PC-9 (cell line): Measurements from ENCODE around the gene OLFML1. TPM values are rescaled to one million over a fixed set of nuclear protein-coding genes. Genes with fewer than 3 reads are reported as not detected.

ENCODE experiments used
- BruUV-seq: library from RNA; stranded (reverse); fragments of 400-500 nt; replicated peaks from 2 replicates; lab custom pipeline; 2021; lab: Mats Ljungman, UMichigan
- CTCF ChIA-PET: fragments of 300-600 bp; sonication (Branson Sonifier 250); formaldehyde crosslinking; loops from one replicate; lab custom pipeline; 2022; ENCODE audit warnings: antibody characterized with exemption; lab: Charles Lee
- POLR2A ChIA-PET: fragments of 300-600 bp; sonication (Branson Sonifier 250); formaldehyde crosslinking; loops from one replicate; lab custom pipeline; 2022; ENCODE audit warnings: antibody characterized with exemption; ENCODE audit not compliant: unreplicated experiment; lab: Charles Lee
- DNase-seq, 2 experiments: peaks; one replicate each; pipeline versions ENCODE4 v3.0.0 to v3.0.0-alpha.2; 2015 to 2022; ENCODE audit warnings: mixed read lengths in 1 of 2
- H2AFZ ChIP-seq: fragments of 200-600 bp; sonication (generic); 2 replicates; pipeline ENCODE4 v1.8.1; 2017; ENCODE audit warnings: antibody characterized with exemption
- H3F3A ChIP-seq: fragments of 200-600 bp; sonication (generic); 2 replicates; pipeline ENCODE4 v1.8.1; 2017; ENCODE audit warnings: antibody characterized with exemption, mild to moderate bottlenecking, low read depth; ENCODE audit not compliant: insufficient read depth
- H3K27ac ChIP-seq: fragments of 200-600 bp; sonication (generic); 2 replicates; pipeline ENCODE4 v1.6.1; 2016; ENCODE audit warnings: mixed run types
- H3K27me3 ChIP-seq: fragments of 200-600 bp; sonication (generic); 2 replicates; pipeline ENCODE4 v1.6.1; 2016; ENCODE audit warnings: low read depth, mixed run types; ENCODE audit not compliant: insufficient read depth
- H3K36me3 ChIP-seq: fragments of 200-600 bp; sonication (generic); 2 replicates; pipeline ENCODE4 v1.6.1; 2016; ENCODE audit warnings: low read depth, mixed run types
- H3K4me1 ChIP-seq: fragments of 200-600 bp; sonication (generic); replicated peaks from 2 replicates; pipeline ENCODE4 v1.6.1; 2016; ENCODE audit warnings: mixed run types; ENCODE audit not compliant: insufficient read depth
- H3K4me2 ChIP-seq: fragments of 200-600 bp; sonication (generic); 2 replicates; pipeline ENCODE4 v1.6.1; 2017; ENCODE audit warnings: mixed run types
- H3K4me3 ChIP-seq: fragments of 200-600 bp; sonication (generic); 2 replicates; pipeline ENCODE4 v1.6.1; 2016; ENCODE audit warnings: mixed run types
- H3K79me2 ChIP-seq: fragments of 200-600 bp; sonication (generic); 2 replicates; pipeline ENCODE4 v1.6.1; 2017; ENCODE audit warnings: low read depth, mixed run types
- H3K9me2 ChIP-seq: fragments of 200-600 bp; sonication (generic); 2 replicates; pipeline ENCODE4 v1.8.1; 2017; ENCODE audit warnings: mild to moderate bottlenecking; ENCODE audit not compliant: insufficient read depth
- H3K9me3 ChIP-seq: fragments of 200-600 bp; sonication (generic); 2 replicates; pipeline ENCODE4 v1.8.1; 2016; ENCODE audit warnings: low read depth; ENCODE audit not compliant: insufficient read depth
- H4K20me1 ChIP-seq: fragments of 200-600 bp; sonication (generic); 2 replicates; pipeline ENCODE4 v1.8.1; 2017; ENCODE audit not compliant: insufficient read depth
- CTCF ChIP-seq: fragments of 200-600 bp; sonication (generic); conservative IDR thresholded peaks from 2 replicates; pipeline ENCODE4 v1.6.1; 2017; ENCODE audit warnings: mixed run types, antibody characterized with exemption, mild to moderate bottlenecking, moderate library complexity
- EZH2 ChIP-seq: fragments of 200-600 bp; sonication (generic); IDR thresholded peaks from 2 replicates; pipeline ENCODE4 v1.8.0; 2017; ENCODE audit warnings: antibody characterized with exemption, low read depth
- intact Hi-C: fragments of 100-400 bp; cut with micrococcal nuclease; formaldehyde crosslinking; loops from one replicate; pipeline ENCODE4 v1.10.0; 2022; ENCODE audit not compliant: unreplicated experiment
- total RNA-seq: library from RNA; stranded (reverse); gene quantifications from 2 replicates; pipeline ENCODE4 v1.2.3, GENCODE V29; 2021

Gene OLFML1
- total RNA-seq, 1 experiment from 2014 or later, result not detected

- Histone ChIP-seq H3K4me3 (no peak overlapping the region), H3F3A (no peaks in the 10 kb centered on the region), H3K27ac (no peak overlapping the region), H4K20me1 (no peaks in the 10 kb centered on the region), H3K27me3 (no peaks in the 10 kb centered on the region), H3K36me3 (no peaks in the 10 kb centered on the region), H2AFZ (no peak overlapping the region), H3K4me2 (no peak overlapping the region), H3K4me1 (no peaks in the 10 kb centered on the region), H3K9me2 (no peaks in the 10 kb centered on the region), H3K9me3 (no peaks in the 10 kb centered on the region), H3K79me2 (no peaks in the 10 kb centered on the region)
- BruUV-seq, result no TSS peak
- ChIA-PET CTCF (no interaction called here), POLR2A (interaction anchor here (0.7 kb wide), 1 partner anchor 879 kb away, joined by 4 read pairs; the partner anchor contains the start of gene TAF10)
- DNase-seq, result no peak
- TF ChIP-seq EZH2 (no peak), CTCF (no peak)
- intact Hi-C loops, result no loop called here
Measured at GRCh38 chr11:7490535-7490934, 5.2 kb downstream of the OLFML1 start.

- Histone ChIP-seq H3K4me1 (no peaks in the 10 kb centered on the region), H3K9me2 (no peaks in the 10 kb centered on the region), H3K36me3 (no peaks in the 10 kb centered on the region), H3K27ac (no peak overlapping the region), H3F3A (no peaks in the 10 kb centered on the region), H3K4me3 (no peak overlapping the region), H3K27me3 (no peaks in the 10 kb centered on the region), H2AFZ (no peak overlapping the region), H3K9me3 (no peaks in the 10 kb centered on the region), H3K4me2 (no peak overlapping the region), H3K79me2 (no peaks in the 10 kb centered on the region), H4K20me1 (no peaks in the 10 kb centered on the region)
- TF ChIP-seq EZH2 (no peak), CTCF (no peak)
- CTCF ChIA-PET, result no interaction called here
- DNase-seq, result no peak
- POLR2A ChIA-PET, result no interaction called here
- BruUV-seq, result no TSS peak
- intact Hi-C loops, result no loop called here
Measured at GRCh38 chr11:7492253-7492652, 6.9 kb downstream of the OLFML1 start.

- TF ChIP-seq EZH2 (no peak), CTCF (no peak)
- Histone ChIP-seq H3K79me2 (no peaks in the 10 kb centered on the region), H2AFZ (no peak overlapping the region), H3K4me1 (no peaks in the 10 kb centered on the region), H4K20me1 (no peaks in the 10 kb centered on the region), H3F3A (no peaks in the 10 kb centered on the region), H3K27ac (no peak overlapping the region), H3K27me3 (no peaks in the 10 kb centered on the region), H3K9me3 (no peaks in the 10 kb centered on the region), H3K4me3 (no peak overlapping the region), H3K36me3 (no peaks in the 10 kb centered on the region), H3K4me2 (no peak overlapping the region), H3K9me2 (no peaks in the 10 kb centered on the region)
- intact Hi-C loops, result no loop called here
- no TSS peak for BruUV-seq
- CTCF ChIA-PET, result no interaction called here
- DNase-seq, result no peak
- POLR2A ChIA-PET, result no interaction called here
Measured at GRCh38 chr11:7493670-7494069, 8.4 kb downstream of the OLFML1 start.
